ENCODE results near the gene SCARF1.
A peak's percentile ranks its signal among the peaks of the same experiment; 100 is the strongest.

SCARF1 gene

DNA sequence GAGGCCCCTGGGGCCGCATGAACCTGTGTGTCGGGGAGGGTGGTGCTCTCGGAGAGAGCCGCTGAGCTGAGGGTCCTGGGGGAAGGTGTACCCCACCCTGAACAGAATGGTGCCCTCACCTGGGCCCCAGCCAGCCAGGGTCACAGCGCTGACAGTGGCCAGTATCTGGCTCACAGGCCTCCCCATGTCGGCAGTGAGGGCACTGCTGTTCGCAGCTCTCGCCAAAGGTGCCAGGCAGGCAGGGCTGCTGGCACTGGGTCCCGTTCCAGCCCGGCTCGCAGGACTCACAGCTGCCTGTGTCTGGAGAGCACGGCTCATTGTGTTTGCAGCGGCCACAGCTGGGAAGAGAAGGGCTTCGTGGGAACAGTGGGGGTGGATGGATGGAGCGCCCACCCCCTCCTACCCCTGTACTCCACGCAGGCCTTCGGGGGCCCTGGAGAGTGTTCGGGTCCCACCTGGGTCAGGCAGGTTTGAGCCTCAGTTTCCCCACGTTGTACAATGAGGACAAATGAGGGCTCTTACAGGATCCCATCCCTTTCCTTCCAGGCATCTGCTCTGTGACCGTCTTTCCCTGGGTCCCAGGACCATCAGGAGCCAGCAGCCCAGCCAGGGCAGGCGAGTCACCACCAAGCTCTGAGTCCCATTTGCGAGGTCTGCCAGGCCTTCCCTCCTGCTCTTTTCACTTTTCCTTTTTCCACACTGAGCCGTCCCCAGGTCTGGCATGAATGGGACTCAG is 5.0 kb downstream of the SCARF1 start:
- Histone ChIP-seq H3K9ac (ENCODE audit: low read depth, low read length) (no peak overlapping the region), H3K36me3 (ENCODE audit: insufficient read depth, low read length) (no peaks in the 10 kb centered on the region), H3K9me3 (ENCODE audit: control insufficient read depth, insufficient read depth, low read length) (no peaks in the 10 kb centered on the region), H3K4me1 (ENCODE audit: insufficient read depth, low read length) (peaks cover 19% of the 10 kb centered on the region; the same call in 1 of the 2 replicates)

DNA sequence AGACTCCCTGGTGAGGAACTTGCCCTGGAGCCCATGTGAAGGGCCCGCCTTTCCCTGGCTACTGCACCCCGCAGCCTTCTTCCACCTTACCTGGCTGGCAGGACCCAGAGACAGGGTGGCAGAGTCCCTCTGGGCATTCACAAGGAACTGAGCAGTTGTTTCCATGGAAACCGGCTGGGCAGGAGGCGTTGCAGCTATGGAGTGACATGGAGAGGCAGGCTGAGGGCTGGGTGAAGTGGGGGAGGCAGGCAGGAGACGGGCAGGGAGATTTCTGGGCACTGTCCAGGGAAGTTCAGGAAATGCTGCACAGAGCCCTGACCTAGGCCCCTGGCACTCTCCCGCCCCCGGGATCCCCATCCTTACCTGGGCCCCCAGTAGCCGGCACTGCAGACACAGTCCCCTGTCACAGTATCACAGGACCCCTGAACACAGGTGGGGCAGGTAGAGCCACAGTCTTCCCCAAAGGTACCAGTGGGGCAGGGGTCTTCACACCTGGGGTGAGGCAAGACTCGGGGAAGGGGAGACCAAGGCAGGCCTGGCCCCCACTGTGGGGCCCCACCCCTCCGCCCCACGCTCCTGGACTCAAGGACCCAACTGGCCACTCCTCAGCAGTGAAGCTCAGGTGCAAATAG is 5.9 kb downstream of the SCARF1 start:
- Histone ChIP-seq H3K9me3 (ENCODE audit: control insufficient read depth, insufficient read depth, low read length) (no peaks in the 10 kb centered on the region), H3K4me1 (ENCODE audit: insufficient read depth, low read length) (peaks cover 14% of the 10 kb centered on the region; the same call in 1 of the 2 replicates), H3K36me3 (ENCODE audit: insufficient read depth, low read length) (no peaks in the 10 kb centered on the region), H3K9ac (ENCODE audit: low read depth, low read length) (no peak overlapping the region)

DNA sequence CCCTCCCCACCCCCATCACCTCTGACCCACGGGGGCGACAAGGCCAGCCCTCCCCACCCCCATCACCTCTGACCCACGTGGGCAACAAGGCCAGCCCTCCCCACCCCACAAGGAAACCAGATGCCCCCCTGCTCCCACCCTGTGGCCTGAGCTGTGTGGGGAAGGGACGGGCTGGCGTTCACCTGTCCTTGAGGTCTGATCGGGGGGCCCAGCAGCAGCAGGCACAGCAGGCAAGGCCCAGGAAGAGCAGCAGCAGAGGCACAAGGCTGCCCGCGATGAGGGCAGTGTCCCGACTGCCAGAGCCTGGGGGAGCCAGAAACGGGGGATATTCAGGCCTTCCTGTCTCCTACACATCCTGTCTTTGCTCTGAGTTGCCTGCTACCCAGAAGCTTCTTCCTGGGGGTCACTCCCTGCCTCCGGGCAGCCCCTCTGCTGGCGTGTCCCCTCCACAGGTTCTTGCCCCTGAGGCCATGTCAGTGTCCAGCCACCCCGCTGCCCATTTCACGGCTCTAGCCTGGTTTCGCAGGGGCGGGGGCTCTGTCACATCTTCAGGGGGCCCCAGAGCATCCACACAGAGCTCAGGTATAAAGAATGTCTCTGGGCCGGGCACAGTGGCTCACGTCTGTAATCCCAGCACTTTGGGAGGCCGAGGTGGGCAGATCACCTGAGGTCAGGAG is 6.8 kb downstream of the SCARF1 start:
- H3K4me1 ChIP-seq (ENCODE audit: insufficient read depth, low read length) = peaks cover 6% of the 10 kb centered on the region; the same call in 1 of the 2 replicates
- no peak overlapping the region for H3K9ac ChIP-seq (ENCODE audit: low read depth, low read length)
- no peaks in the 10 kb centered on the region for H3K9me3 ChIP-seq (ENCODE audit: control insufficient read depth, insufficient read depth, low read length)
- no peaks in the 10 kb centered on the region for H3K36me3 ChIP-seq (ENCODE audit: insufficient read depth, low read length)

DNA sequence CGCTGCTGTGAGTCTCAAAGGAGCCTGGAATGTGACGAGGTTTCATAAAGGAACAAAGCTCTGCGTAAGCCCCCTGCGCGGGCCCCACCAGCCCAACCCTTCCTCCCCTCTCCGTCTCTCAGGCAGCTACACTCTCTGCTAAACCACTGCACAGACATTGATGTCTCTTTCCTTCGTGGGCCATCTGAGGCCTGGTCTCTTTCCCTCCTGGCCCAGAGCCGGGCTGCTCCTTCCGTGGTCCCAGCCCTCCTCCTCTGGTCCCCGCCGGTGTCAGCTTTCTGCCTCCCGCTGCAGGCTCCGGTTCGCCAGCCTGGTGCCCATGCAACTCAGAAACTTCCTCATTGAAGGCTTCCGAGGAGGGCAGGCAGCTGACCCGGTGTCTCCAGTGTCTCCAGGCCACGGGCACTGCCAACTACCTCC is 7.4 kb downstream of the SCARF1 start:
- H3K36me3 ChIP-seq (ENCODE audit: insufficient read depth, low read length) = no peaks in the 10 kb centered on the region
- H3K9ac ChIP-seq (ENCODE audit: low read depth, low read length) = no peak overlapping the region
- H3K4me1 ChIP-seq (ENCODE audit: insufficient read depth, low read length) = peaks cover 6% of the 10 kb centered on the region; the same call in 1 of the 2 replicates
- no peaks in the 10 kb centered on the region for H3K9me3 ChIP-seq (ENCODE audit: control insufficient read depth, insufficient read depth, low read length)

- no peak overlapping the region for H3K9ac ChIP-seq (ENCODE audit: low read depth, low read length)
These were observed 8.7 kb downstream of the SCARF1 start for GRCh38 chr17:1636732-1637285.

DNA sequence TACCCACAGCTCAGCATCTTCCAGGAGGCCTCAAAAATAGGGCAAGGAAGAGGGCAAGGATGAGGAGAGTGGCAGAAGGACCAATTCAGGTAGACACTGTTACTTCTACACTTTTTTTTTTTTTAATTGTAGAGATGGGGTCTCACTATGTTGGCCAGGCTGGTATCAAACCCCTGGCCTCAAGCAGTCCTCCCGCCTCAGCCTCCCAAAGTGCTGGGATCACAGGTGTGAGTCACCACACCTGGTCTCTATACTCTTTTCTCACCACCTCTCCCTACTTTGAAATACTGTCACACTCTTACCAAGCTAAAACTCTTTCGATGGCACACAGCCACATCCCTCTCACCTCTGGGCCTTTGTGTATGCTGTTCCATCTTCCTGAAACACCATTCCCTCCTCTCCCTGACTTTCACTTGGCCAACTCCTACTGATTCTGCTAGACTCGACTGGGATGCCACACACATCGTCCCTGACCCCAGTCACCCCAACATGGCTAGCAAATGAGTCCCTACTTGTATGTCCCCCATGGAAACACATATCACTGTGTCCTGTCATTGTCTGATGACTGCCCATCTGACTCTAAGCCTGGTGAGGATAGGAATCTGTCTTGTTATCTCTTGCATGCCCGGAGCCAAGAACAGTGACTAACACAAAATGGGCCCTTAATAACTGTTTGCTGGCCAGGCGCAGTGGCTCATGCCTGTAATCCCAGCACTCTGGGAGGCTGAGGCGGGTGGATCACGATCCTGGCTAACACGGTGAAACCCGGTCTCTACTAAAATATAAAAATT is 9.7 kb downstream of the SCARF1 start:
- no peaks in the 10 kb centered on the region for H3K9me3 ChIP-seq (ENCODE audit: control insufficient read depth, insufficient read depth, low read length)
- H3K36me3 ChIP-seq (ENCODE audit: insufficient read depth, low read length) = no peaks in the 10 kb centered on the region
- H3K9ac ChIP-seq (ENCODE audit: low read depth, low read length) = no peak overlapping the region
- peaks cover 6% of the 10 kb centered on the region; the same call in 1 of the 2 replicates for H3K4me1 ChIP-seq (ENCODE audit: insufficient read depth, low read length)

More at GRCh38 chr17:1636732-1637285, 8.7 kb downstream of the SCARF1 start:
- Histone ChIP-seq H3K36me3 (ENCODE audit: insufficient read depth, low read length) (no peaks in the 10 kb centered on the region), H3K4me1 (ENCODE audit: insufficient read depth, low read length) (peaks cover 6% of the 10 kb centered on the region; the same call in 1 of the 2 replicates), H3K9me3 (ENCODE audit: control insufficient read depth, insufficient read depth, low read length) (no peaks in the 10 kb centered on the region)

- Histone ChIP-seq H3K9ac (ENCODE audit: low read depth, low read length) (no peak overlapping the region), H3K4me1 (ENCODE audit: insufficient read depth, low read length) (peaks cover 11% of the 10 kb centered on the region; the same call in 1 of the 2 replicates), H3K36me3 (ENCODE audit: insufficient read depth, low read length) (no peaks in the 10 kb centered on the region), H3K9me3 (ENCODE audit: control insufficient read depth, insufficient read depth, low read length) (no peaks in the 10 kb centered on the region)
These were observed 10.5 kb downstream of the SCARF1 start for GRCh38 chr17:1634841-1635650.

GRCh38 chr17:1630662-1631061 is 14.9 kb downstream of the SCARF1 start:
- H3K36me3 ChIP-seq (ENCODE audit: insufficient read depth, low read length) = no peaks in the 10 kb centered on the region
- H3K9me3 ChIP-seq (ENCODE audit: control insufficient read depth, insufficient read depth, low read length) = no peaks in the 10 kb centered on the region
- H3K4me1 ChIP-seq (ENCODE audit: insufficient read depth, low read length) = peaks cover 19% of the 10 kb centered on the region
- H3K9ac ChIP-seq (ENCODE audit: low read depth, low read length) = no peak overlapping the region

DNA sequence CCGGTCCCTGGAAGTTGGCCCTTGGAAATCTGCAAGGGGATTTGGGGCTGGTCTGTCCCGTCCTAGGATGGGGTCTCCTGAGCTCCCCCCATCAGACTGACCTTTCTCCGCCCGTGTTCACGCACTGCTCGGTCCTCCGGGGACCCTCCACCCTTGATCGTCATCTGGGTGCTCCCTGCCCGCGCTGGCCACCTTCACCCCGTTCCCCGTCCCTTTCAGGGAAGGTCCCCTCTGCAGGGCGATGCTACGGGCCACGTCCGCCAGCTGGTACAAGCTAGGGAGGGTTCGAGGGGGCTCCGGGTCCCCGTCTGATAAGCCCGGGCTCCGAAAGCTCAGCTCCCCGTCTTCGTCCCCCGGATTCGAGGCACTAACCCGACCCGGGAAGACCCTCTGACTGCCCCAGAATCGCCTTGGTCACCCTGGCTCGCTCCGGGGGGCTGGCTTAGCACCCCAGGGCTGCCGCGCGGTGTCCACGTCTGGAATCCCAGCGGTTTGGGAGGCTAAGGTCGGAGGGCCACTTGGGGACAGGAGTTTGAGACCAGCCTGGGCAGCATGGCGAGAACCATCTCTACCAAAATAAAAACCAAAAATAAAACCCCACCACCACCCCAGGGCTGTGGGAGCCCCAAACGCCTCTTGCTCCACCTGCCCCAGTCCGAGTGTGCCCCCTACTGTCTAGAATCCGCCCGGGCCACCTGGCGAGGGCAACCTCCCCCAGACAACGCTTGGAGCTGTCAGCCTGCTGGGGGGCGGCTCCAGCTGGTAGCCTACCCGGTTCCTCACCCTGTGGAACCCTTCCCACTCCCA is 15.8 kb downstream of the SCARF1 start:
- Histone ChIP-seq H3K4me1 (ENCODE audit: insufficient read depth, low read length) (peaks cover 23% of the 10 kb centered on the region), H3K9ac (ENCODE audit: low read depth, low read length) (peak overlapping the region; percentile 70), H3K36me3 (ENCODE audit: insufficient read depth, low read length) (no peaks in the 10 kb centered on the region; the same call in 1 of the 2 replicates), H3K9me3 (ENCODE audit: control insufficient read depth, insufficient read depth, low read length) (no peaks in the 10 kb centered on the region)

DNA sequence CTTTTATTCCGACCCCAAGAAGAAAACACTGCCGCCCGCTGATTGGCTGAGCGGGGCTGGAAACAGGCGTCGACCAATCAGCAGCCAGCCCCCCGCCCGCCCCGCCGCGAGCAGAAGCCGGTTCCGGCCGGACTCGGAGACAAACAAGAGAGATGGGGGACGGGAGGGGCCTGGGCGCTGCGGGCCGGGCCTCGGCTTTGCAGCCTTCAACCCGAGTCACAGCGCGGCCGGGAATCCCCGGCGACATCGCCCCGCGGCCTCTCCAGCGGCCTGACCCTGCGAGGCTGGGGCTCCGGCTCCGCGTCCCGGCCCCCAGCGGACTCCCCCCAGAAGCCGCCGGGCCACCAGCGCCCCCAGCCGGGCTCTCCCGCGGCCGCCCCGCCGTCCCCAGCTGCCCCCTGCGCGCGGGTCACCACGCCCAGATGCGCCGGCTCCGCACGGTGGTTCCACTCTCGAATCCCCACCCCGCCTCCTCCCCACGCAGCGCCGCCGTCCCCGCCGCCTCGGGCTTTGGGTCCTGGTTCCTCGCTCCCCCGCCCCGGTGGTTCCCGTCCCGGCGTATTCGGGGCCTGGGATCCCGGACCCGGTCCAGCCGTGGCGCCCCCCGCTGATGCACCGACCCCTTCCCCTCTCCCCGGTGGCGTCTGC is 16.6 kb downstream of the SCARF1 start:
- Histone ChIP-seq H3K9me3 (ENCODE audit: control insufficient read depth, insufficient read depth, low read length) (no peaks in the 10 kb centered on the region), H3K36me3 (ENCODE audit: insufficient read depth, low read length) (no peaks in the 10 kb centered on the region; the same call in 1 of the 2 replicates), H3K4me1 (ENCODE audit: insufficient read depth, low read length) (peaks cover 23% of the 10 kb centered on the region), H3K9ac (ENCODE audit: low read depth, low read length) (peak overlapping the region; percentile 70)

- H3K9me3 ChIP-seq (ENCODE audit: control insufficient read depth, insufficient read depth, low read length) = no peaks in the 10 kb centered on the region
- no peaks in the 10 kb centered on the region; the same call in 1 of the 2 replicates for H3K36me3 ChIP-seq (ENCODE audit: insufficient read depth, low read length)
- peak within 1 kb of the TSS; percentile 70 for H3K9ac ChIP-seq (ENCODE audit: low read depth, low read length)
- peaks cover 23% of the 10 kb centered on the region for H3K4me1 ChIP-seq (ENCODE audit: insufficient read depth, low read length)
These were observed 17.3 kb downstream of the SCARF1 start, which contains the start of gene SLC43A2 for GRCh38 chr17:1627982-1628855. TSS of gene SLC43A2 (minus strand) at chr17:1628834. CDS start at chr17:1627874, 960 bp downstream.

All from ES-I3 (cell line).